ENCODE results near the gene PDZD4.
A peak's percentile ranks its signal among the peaks of the same experiment; 100 is the strongest.
"Not testable (repeated sequence)": the region's sequence is repeated elsewhere in the genome, so short reads cannot be mapped to it uniquely, and the experiment has no call there.

The PDZD4 gene

DNA sequence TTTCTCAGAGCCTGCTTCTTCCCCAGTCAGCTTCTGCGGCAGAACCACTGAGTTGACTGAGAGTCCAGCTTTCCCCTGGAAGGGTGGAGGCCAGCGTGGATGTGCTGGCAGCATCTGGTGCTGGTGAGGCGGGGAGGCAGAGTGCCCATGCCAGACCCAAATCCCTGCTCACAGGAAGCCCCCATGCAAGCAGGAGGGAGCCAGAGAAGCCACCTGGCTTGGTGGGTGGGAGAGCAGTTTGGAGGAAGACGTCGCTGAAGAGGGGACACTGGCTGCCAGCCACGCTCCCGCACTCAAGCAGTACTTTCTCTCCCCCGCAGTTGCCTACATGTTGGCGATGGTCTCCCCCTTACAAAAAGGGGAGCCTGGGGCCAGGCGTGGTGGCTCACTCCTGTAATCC, 6.0 kb downstream of the PDZD4 start:
- no peak for DNase-seq (ENCODE audit: low read depth in 1 of 2, low spot score in 1 of 2)
- in situ Hi-C loops (cut with HindIII; ENCODE audit: low pct_unique_long_range_greater_than_20kb, low sequenced_read_pairs): no loop called here
- no peak for TF ChIP-seq JUND (IDR thresholded peaks at IDR 0.05; ENCODE audit: low read depth)

DNA sequence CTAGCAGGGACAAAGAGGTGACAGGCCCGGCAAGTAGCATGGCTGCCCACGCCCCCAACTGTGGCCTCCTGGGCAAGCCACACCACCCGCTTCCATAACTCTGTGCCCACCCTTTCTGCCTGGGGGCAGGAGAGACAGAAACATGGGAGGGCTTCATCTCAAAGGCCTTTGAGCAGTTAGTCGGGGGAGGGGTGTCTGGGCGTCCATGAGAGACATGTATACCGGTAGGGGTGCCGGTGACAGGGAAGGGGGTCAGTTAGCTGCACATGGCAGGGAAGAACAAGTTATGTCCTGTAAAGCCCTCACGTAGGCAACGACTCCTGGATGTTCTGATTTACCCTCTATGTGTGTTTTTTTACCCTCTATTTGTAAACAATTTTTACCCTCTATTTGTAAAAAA, 9.3 kb downstream of the PDZD4 start:
- in situ Hi-C loops (cut with HindIII; ENCODE audit: low pct_unique_long_range_greater_than_20kb, low sequenced_read_pairs): no loop called here
- no peak for TF ChIP-seq JUND (IDR thresholded peaks at IDR 0.05; ENCODE audit: low read depth)
- no peak for DNase-seq (ENCODE audit: low read depth in 1 of 2, low spot score in 1 of 2)

DNA sequence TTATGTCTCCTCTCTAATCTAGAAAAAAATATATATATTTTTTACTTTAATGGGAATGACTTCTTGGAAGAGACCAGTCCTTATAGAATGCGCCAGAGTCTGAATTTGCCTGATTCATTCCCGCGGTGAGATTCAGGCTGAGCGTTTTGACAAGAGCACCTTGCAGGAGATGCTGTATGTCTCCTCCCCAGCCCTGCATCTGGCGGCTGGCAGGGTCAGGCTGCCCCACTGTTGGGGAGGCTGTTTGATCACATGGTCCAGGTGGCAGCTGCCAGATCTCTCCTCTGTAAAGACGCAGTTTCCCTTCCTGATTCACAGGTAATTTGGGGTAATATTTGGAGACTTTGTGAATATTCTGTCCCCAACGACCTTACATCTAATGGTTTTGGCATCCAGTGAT, 9.7 kb downstream of the PDZD4 start:
- in situ Hi-C loops (cut with HindIII; ENCODE audit: low pct_unique_long_range_greater_than_20kb, low sequenced_read_pairs): no loop called here
- no peak for DNase-seq (ENCODE audit: low read depth in 1 of 2, low spot score in 1 of 2)
- TF ChIP-seq JUND (IDR thresholded peaks at IDR 0.05; ENCODE audit: low read depth): no peak

- in situ Hi-C loops (cut with HindIII; ENCODE audit: low pct_unique_long_range_greater_than_20kb, low sequenced_read_pairs): no loop called here
- no peak for DNase-seq (ENCODE audit: low read depth in 1 of 2, low spot score in 1 of 2)
- no peak for TF ChIP-seq JUND (IDR thresholded peaks at IDR 0.05; ENCODE audit: low read depth)
Observed at GRCh38 chrX:153819384-153820040, 10.8 kb downstream of the PDZD4 start.

DNA sequence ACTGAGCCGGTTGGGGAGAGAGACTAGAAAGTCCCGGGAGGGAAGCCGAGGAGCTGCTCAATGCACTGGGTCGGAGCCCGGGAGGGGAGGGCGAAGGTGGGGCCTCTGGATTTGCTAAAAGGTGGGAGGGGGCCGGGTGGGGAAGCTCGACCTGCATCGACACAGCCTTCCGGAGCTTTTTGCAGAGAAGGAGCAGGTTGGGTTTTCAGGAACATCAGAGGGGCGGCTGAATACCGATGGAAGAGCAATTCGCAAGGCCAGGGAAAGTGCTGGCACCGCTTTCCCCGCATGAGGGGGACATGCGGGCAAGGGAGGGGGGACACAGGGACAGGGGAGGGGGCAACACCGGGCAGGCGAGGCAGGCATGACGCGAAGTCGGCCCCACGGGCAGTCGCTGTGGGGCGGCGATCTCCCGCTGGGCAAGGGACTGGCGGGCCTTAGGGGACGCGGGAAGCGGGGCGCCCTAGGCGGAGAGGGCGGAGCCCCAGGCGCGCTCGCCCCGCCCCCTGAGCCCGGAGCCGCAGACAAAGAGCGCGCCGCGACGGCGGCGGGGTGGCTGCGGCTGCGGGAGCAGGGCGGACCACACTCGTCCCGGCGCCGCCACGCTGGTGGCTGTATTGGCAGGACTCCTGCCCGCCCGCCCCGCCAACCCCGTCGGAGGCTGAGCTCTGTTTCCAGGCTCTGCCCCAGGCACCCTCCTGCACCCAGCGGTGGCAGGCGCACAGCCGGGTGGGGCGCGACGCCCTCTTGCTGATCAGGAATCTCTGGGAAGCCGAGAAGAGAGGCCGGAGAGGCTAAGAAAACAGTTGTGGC, 11.6 kb downstream of the PDZD4 start:
- no peak for TF ChIP-seq JUND (IDR thresholded peaks at IDR 0.05; ENCODE audit: low read depth)
- in situ Hi-C loops (cut with HindIII; ENCODE audit: low pct_unique_long_range_greater_than_20kb, low sequenced_read_pairs): no loop called here
- DNase-seq (ENCODE audit: low read depth in 1 of 2, low spot score in 1 of 2): peak; percentile 16 to 51

GRCh38 chrX:153818064-153818463, 12.3 kb downstream of the PDZD4 start:
- DNase-seq (ENCODE audit: low read depth in 1 of 2, low spot score in 1 of 2); in situ Hi-C loops (cut with HindIII; ENCODE audit: low pct_unique_long_range_greater_than_20kb, low sequenced_read_pairs): not testable (repeated sequence)

- no peak for DNase-seq (ENCODE audit: low read depth in 1 of 2, low spot score in 1 of 2)
- TF ChIP-seq JUND (IDR thresholded peaks at IDR 0.05; ENCODE audit: low read depth): no peak
- in situ Hi-C loops (cut with HindIII; ENCODE audit: low pct_unique_long_range_greater_than_20kb, low sequenced_read_pairs): no loop called here
Observed at GRCh38 chrX:153816831-153817690, 13.3 kb downstream of the PDZD4 start.

GRCh38 chrX:153814591-153815315, 15.6 kb downstream of the PDZD4 start:
- no peak for DNase-seq (ENCODE audit: low read depth in 1 of 2, low spot score in 1 of 2)
- in situ Hi-C loops (cut with HindIII; ENCODE audit: low pct_unique_long_range_greater_than_20kb, low sequenced_read_pairs): no loop called here
- no peak for TF ChIP-seq JUND (IDR thresholded peaks at IDR 0.05; ENCODE audit: low read depth)

- no peak for TF ChIP-seq JUND (IDR thresholded peaks at IDR 0.05; ENCODE audit: low read depth)
- in situ Hi-C loops (cut with HindIII; ENCODE audit: low pct_unique_long_range_greater_than_20kb, low sequenced_read_pairs): no loop called here
Observed at GRCh38 chrX:153813161-153813560, 17.2 kb downstream of the PDZD4 start.

DNA sequence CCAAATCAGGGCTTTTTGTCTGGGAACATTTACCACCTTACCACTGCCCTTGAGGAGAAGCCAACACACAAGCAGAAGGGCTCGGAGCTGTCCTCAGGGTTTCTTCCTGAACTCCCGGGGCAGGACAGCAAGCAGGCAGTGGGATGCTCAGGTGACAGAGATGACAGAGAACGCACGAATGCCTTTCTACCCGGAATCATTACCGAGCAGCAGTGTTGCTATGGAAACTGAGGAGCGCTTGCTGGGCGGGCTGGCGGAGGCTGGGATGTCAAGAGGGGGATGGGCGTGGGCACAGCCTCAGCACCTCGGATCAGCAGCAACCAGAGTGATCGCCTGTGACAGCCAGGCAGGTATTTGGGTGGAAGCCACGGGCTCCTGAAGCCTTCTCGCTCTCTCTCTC, 18.1 kb downstream of the PDZD4 start:
- no peak for DNase-seq (ENCODE audit: low read depth in 1 of 2, low spot score in 1 of 2)
- no peak for TF ChIP-seq JUND (IDR thresholded peaks at IDR 0.05; ENCODE audit: low read depth)
- in situ Hi-C loops (cut with HindIII; ENCODE audit: low pct_unique_long_range_greater_than_20kb, low sequenced_read_pairs): no loop called here

More at GRCh38 chrX:153813161-153813560, 17.2 kb downstream of the PDZD4 start:
- no peak for DNase-seq (ENCODE audit: low read depth in 1 of 2, low spot score in 1 of 2)

DNA sequence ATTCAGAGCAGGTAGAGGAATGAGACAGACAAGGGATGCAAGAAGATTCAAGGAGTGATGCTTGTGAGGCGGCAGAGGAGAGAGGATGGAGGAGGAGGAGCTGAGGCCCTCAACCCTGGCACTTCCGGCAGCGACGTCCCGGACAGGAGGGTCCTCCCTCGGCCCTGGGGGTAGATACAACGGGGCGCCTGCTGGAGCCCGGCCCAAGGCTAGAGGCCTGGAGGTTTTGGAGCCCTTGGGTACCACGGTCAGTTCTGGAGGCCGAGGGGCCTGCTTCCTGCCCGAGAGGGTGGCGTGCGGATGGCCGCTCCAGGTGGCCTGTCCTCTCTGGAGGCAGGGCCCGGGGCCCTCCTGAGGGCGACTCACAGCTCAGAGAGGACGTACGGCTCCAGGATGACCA, 22.4 kb downstream of the PDZD4 start:
- no peak for TF ChIP-seq JUND (IDR thresholded peaks at IDR 0.05; ENCODE audit: low read depth)
- no peak for DNase-seq (ENCODE audit: low read depth in 1 of 2, low spot score in 1 of 2)
- in situ Hi-C loops (cut with HindIII; ENCODE audit: low pct_unique_long_range_greater_than_20kb, low sequenced_read_pairs): no loop called here

GRCh38 chrX:153806999-153807575, 23.3 kb downstream of the PDZD4 start:
- no peak for DNase-seq (ENCODE audit: low read depth in 1 of 2, low spot score in 1 of 2)

More at GRCh38 chrX:153806999-153807575, 23.3 kb downstream of the PDZD4 start:
- in situ Hi-C loops (cut with HindIII; ENCODE audit: low pct_unique_long_range_greater_than_20kb, low sequenced_read_pairs): no loop called here
- TF ChIP-seq JUND (IDR thresholded peaks at IDR 0.05; ENCODE audit: low read depth): no peak

All from T47D (cell line).